Measurements from ENCODE around the gene INSIG1. TPM values are rescaled to one million over a fixed set of nuclear protein-coding genes. Genes with fewer than 3 reads are reported as not detected.

INSIG1 gene
- total RNA-seq, 2 experiments from 2014 or later, result 52.5 to 53.4 TPM

- Mint-ChIP-seq H3K4me1 (peaks cover 7% of the 10 kb centered on the region), H3K36me3 (no peaks in the 10 kb centered on the region), H3K4me3 (no peak overlapping the region), H3K9me3 (no peaks in the 10 kb centered on the region), H3K27me3 (no peaks in the 10 kb centered on the region), H3K27ac (no peak overlapping the region)
- no peak for DNase-seq
Measured at GRCh38 chr7:155349601-155350331, 52.1 kb downstream of the INSIG1 start.

- DNase-seq, result no peak
- Mint-ChIP-seq H3K4me3 (no peak overlapping the region), H3K36me3 (no peaks in the 10 kb centered on the region), H3K4me1 (no peaks in the 10 kb centered on the region), H3K27ac (no peak overlapping the region), H3K27me3 (peaks cover 4% of the 10 kb centered on the region), H3K9me3 (no peaks in the 10 kb centered on the region)
Measured at GRCh38 chr7:155351120-155351870, 53.6 kb downstream of the INSIG1 start.

- Mint-ChIP-seq H3K9me3 (no peaks in the 10 kb centered on the region), H3K27ac (no peak overlapping the region), H3K27me3 (peaks cover 5% of the 10 kb centered on the region), H3K36me3 (no peaks in the 10 kb centered on the region), H3K4me1 (no peaks in the 10 kb centered on the region), H3K4me3 (no peak overlapping the region)
- DNase-seq, result no peak
Measured at GRCh38 chr7:155352076-155352752, 54.5 kb downstream of the INSIG1 start.

GRCh38 chr7:155352753-155353115, 55.1 kb downstream of the INSIG1 start:
- H3K4me1 Mint-ChIP-seq, result no peaks in the 10 kb centered on the region
- peaks cover 8% of the 10 kb centered on the region for H3K27me3 Mint-ChIP-seq
- no peaks in the 10 kb centered on the region for H3K9me3 Mint-ChIP-seq
- no peak for DNase-seq
- H3K36me3 Mint-ChIP-seq, result no peaks in the 10 kb centered on the region
- H3K27ac Mint-ChIP-seq, result no peak overlapping the region
- H3K4me3 Mint-ChIP-seq, result no peak overlapping the region

GRCh38 chr7:155353256-155353897, 55.7 kb downstream of the INSIG1 start:
- Mint-ChIP-seq H3K9me3 (no peaks in the 10 kb centered on the region), H3K36me3 (no peaks in the 10 kb centered on the region), H3K27me3 (peaks cover 11% of the 10 kb centered on the region), H3K4me1 (no peaks in the 10 kb centered on the region), H3K4me3 (no peak overlapping the region), H3K27ac (no peak overlapping the region)
- DNase-seq, result no peak

- no peak for DNase-seq
- Mint-ChIP-seq H3K27me3 (peaks cover 17% of the 10 kb centered on the region), H3K36me3 (no peaks in the 10 kb centered on the region), H3K4me3 (no peak overlapping the region), H3K9me3 (no peaks in the 10 kb centered on the region), H3K27ac (no peak overlapping the region), H3K4me1 (no peaks in the 10 kb centered on the region)
Measured at GRCh38 chr7:155354371-155355048, 56.8 kb downstream of the INSIG1 start.

- H3K4me3 Mint-ChIP-seq, result no peak overlapping the region
- no peaks in the 10 kb centered on the region for H3K4me1 Mint-ChIP-seq
- H3K9me3 Mint-ChIP-seq, result no peaks in the 10 kb centered on the region
- H3K27ac Mint-ChIP-seq, result no peak overlapping the region
- no peaks in the 10 kb centered on the region for H3K36me3 Mint-ChIP-seq
- DNase-seq, result no peak
- H3K27me3 Mint-ChIP-seq, result peaks cover 24% of the 10 kb centered on the region
Measured at GRCh38 chr7:155355176-155355575, 57.5 kb downstream of the INSIG1 start.

- Mint-ChIP-seq H3K27me3 (peaks cover 29% of the 10 kb centered on the region), H3K36me3 (no peaks in the 10 kb centered on the region), H3K27ac (no peak overlapping the region), H3K4me1 (no peaks in the 10 kb centered on the region), H3K4me3 (no peak overlapping the region), H3K9me3 (no peaks in the 10 kb centered on the region)
- DNase-seq, result no peak
Measured at GRCh38 chr7:155355745-155356144, 58.1 kb downstream of the INSIG1 start.

GRCh38 chr7:155356323-155357105, 58.8 kb downstream of the INSIG1 start:
- H3K4me3 Mint-ChIP-seq, result no peak overlapping the region
- H3K36me3 Mint-ChIP-seq, result no peaks in the 10 kb centered on the region
- no peak overlapping the region for H3K27ac Mint-ChIP-seq
- no peaks in the 10 kb centered on the region for H3K9me3 Mint-ChIP-seq
- peaks cover 34% of the 10 kb centered on the region for H3K27me3 Mint-ChIP-seq
- no peaks in the 10 kb centered on the region for H3K4me1 Mint-ChIP-seq
- no peak for DNase-seq

- peaks cover 34% of the 10 kb centered on the region for H3K27me3 Mint-ChIP-seq
- DNase-seq, result no peak
- H3K4me1 Mint-ChIP-seq, result no peaks in the 10 kb centered on the region
- H3K36me3 Mint-ChIP-seq, result no peaks in the 10 kb centered on the region
- H3K9me3 Mint-ChIP-seq, result no peaks in the 10 kb centered on the region
- no peak overlapping the region for H3K4me3 Mint-ChIP-seq
- no peak overlapping the region for H3K27ac Mint-ChIP-seq
Measured at GRCh38 chr7:155357573-155358041, 59.9 kb downstream of the INSIG1 start.

GRCh38 chr7:155358066-155358947, 60.6 kb downstream of the INSIG1 start:
- H3K36me3 Mint-ChIP-seq, result no peaks in the 10 kb centered on the region
- no peaks in the 10 kb centered on the region for H3K9me3 Mint-ChIP-seq
- H3K27me3 Mint-ChIP-seq, result peaks cover 34% of the 10 kb centered on the region
- no peaks in the 10 kb centered on the region for H3K4me1 Mint-ChIP-seq
- H3K4me3 Mint-ChIP-seq, result no peak overlapping the region
- no peak overlapping the region for H3K27ac Mint-ChIP-seq
- DNase-seq, result no peak

GRCh38 chr7:155358948-155359712, 61.5 kb downstream of the INSIG1 start:
- no peak overlapping the region for H3K27ac Mint-ChIP-seq
- DNase-seq, result no peak
- H3K36me3 Mint-ChIP-seq, result no peaks in the 10 kb centered on the region

More at GRCh38 chr7:155358948-155359712, 61.5 kb downstream of the INSIG1 start:
- Mint-ChIP-seq H3K4me3 (no peak overlapping the region), H3K27me3 (peaks cover 42% of the 10 kb centered on the region), H3K9me3 (no peaks in the 10 kb centered on the region), H3K4me1 (peaks cover 3% of the 10 kb centered on the region)
